Stimulated activated CD4-positive, alpha-beta T cell treated with anti-CD3 and anti-CD28 coated beads, Interleukin-1b, Interleukin-23, amount 100 ng/mL, for 1 hour (primary cell): Measurements from ENCODE around the gene CNPY2.
"Not testable (repeated sequence)": the region's sequence is repeated elsewhere in the genome, so short reads cannot be mapped to it uniquely, and the experiment has no call there.

Experiments
- DNase-seq, 2 donors: peaks; one replicate each; pipeline ENCODE4 v3.0.0-alpha.2; 2020; ENCODE audit warnings: low read depth in 2 of 2

The CNPY2 gene

GRCh38 chr12:56333679-56334489 is 18.1 kb upstream of the CNPY2 start, which contains the start of gene PAN2:
Gene PAN2 (minus strand): TSS chr12:56334000. CDS start chr12:56333094, 906 bp downstream.
- DNase-seq: peak; percentile 80 to 82

- DNase-seq: no peak
Measured at GRCh38 chr12:56333197-56333678, 17.4 kb upstream of the CNPY2 start.

DNA sequence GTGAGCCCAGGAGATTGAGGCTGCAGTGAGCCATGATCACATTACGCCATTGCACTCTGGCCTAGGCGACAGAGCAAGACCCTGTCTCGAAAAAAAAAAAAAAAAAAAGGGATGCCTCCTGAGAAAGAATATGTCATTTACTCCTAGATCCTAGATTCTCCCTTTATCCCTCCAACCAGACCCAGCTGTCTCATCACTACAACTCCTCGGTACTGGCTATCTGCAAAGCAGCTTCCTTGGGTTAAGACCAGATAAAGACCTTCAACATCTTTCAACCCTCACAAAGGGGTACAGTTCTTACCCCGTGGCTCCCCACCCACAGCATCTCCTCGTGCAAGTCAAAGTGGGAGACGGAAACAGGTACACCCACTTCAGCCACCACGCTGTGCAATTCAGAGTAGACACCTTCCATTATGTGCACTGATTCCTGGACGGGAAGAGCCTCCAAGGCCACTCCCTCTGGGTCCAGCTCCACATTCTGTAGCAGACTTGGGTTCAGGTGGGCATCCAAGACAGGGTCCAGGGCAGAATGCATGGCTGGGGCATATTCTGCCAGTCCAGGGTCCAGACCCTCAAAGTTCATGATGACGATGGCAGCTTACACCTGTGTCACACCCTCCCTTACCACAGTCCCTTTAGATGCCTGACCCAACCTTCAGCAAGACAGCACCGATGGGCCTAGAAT is 16.9 kb upstream of the CNPY2 start:
- no peak for DNase-seq

GRCh38 chr12:56330936-56331490 is 15.2 kb upstream of the CNPY2 start:
- DNase-seq: no peak

DNA sequence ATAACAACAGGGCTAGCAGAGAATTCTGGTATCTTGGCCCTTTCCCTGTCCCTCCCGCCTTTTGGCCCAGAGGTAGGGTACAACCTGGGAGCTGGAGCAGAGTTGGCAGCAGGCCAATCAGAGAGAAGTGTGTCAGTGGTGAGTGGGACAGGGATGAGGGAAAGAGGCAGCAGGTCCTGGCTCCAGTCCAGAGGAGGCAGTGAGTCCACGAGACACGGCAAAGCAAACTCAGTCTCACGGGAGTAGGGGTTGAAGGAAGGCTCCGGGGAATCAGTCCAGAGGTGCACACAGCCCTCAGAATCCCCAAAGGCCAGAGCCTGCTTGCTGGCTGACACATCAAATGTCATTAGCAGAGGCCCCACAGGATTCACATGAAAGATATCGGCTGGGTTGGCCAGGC is 10.7 kb upstream of the CNPY2 start:
- no peak for DNase-seq

- DNase-seq: no peak
Measured at GRCh38 chr12:56326126-56326525, 10.3 kb upstream of the CNPY2 start.

DNA sequence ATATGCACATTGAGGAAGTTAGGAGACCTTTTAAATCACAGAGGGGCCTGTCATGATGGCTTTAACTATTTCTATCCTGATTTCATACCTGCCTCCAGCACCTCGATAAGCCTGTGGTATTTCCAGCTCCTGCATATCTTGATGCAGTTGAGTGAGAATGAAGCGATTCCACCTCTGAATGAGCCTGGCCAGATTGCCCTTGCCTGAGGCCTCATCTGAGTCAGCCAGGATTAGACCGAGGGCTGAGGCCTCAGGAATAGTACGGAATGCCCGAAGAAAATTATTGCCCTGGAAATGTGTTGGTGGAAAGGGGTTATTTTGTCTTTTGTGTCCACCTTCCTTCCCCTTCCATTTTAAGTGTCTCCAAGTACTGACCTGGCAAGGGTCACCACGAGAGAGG is 8.4 kb upstream of the CNPY2 start:
- DNase-seq: no peak

DNA sequence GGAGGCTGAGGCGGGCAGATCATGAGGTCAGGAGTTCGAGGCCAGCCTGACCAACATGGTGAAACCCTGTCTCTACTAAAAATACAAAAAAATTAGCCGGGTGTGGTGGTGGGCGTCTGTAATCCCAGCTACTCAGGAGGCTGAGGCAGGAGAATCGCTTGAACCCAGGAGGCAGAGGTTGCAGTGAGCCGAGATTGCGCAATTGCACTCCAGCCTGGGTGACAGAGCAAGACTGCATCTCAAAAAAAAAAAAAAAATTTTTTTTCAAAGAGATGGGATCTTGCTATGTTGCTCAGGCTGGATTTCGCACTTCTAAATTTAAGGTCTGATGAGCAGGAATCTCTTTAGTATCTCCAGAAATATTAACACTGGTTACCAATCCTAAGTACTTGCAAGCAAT is 5.8 kb upstream of the CNPY2 start:
- not testable (repeated sequence) for DNase-seq

DNA sequence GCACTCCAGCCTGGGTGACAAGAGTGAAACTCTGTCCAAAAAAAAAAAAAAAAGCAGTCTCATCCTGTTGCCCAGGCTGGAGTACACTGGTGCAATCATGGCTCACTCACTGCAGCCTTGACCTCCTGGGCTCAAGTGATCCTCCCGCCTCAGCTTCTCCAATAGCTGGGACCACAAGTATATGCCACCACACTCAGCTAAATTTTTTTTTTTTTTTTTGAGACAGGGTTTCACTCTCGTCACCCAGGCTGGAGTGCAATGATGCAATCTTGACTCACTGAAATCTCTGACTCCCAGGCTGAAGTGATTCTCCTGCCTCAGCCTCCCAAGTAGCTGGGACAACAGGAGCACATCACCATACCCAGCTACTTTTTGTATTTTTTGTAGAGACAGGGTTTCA is 5.2 kb upstream of the CNPY2 start:
- DNase-seq: no peak

DNA sequence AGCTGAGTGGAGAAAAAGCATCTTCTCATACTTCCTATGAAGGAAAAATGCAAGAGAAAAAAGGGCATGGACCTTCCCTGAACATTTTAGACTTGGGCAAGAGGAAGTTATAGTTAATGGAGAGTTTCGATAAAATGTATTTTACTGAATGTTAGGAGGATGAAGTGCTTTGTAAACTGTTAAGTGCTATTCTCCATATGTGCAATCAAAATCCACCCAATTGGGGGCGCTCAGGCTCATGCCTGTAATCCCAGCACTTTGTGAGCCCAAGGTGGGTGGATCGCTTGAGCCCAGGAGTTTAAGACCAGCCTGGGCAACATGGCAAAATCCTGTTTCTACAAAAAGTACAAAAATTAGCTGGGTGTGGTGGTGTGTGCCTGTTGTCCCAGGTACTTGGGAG is 1.9 kb upstream of the CNPY2 start:
- DNase-seq: no peak

- DNase-seq: no peak
Measured at GRCh38 chr12:56315249-56315621, 553 bp downstream of the CNPY2 start.

GRCh38 chr12:56311003-56311402 is 4.8 kb downstream of the CNPY2 start:
- no peak for DNase-seq

GRCh38 chr12:56308714-56309113 is 7.1 kb downstream of the CNPY2 start:
- no peak for DNase-seq

DNA sequence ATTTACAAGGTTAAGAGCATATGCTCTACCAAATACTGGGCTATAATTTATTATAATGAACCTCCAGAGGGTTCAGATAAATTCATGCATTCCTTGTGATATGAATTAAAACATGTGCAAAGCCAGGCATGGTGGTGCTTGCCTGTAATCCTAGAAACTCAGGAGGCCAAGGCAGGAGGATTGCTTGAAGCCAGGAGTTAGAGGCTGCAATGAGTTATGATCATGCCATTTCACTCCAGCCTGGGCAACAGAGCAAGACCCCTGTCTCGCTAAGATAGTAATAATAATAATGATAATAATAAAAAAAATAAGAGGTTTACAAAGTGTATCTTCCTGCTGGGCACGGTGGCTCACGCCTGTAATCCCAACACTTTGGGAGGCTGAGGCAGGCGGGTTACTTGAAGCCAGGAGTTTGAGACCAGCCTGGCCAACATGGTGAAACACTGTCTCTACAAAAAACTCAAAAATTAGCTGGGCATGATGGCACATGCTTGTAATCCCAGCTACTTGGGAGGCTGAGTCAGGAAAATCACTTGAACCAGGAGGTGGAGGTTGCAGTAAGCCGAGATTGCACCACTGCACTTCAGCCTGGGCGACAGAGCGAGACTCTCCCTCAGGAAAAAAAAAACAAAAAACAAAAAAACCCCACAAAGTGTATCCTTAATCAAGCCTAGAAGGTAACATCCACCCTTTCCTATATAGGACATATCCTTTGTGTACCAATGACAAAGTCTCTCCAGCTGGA is 8.4 kb downstream of the CNPY2 start:
- no peak for DNase-seq

GRCh38 chr12:56304872-56305590 is 10.8 kb downstream of the CNPY2 start:
- no peak for DNase-seq

GRCh38 chr12:56304276-56304675 is 11.5 kb downstream of the CNPY2 start:
- no peak for DNase-seq

DNA sequence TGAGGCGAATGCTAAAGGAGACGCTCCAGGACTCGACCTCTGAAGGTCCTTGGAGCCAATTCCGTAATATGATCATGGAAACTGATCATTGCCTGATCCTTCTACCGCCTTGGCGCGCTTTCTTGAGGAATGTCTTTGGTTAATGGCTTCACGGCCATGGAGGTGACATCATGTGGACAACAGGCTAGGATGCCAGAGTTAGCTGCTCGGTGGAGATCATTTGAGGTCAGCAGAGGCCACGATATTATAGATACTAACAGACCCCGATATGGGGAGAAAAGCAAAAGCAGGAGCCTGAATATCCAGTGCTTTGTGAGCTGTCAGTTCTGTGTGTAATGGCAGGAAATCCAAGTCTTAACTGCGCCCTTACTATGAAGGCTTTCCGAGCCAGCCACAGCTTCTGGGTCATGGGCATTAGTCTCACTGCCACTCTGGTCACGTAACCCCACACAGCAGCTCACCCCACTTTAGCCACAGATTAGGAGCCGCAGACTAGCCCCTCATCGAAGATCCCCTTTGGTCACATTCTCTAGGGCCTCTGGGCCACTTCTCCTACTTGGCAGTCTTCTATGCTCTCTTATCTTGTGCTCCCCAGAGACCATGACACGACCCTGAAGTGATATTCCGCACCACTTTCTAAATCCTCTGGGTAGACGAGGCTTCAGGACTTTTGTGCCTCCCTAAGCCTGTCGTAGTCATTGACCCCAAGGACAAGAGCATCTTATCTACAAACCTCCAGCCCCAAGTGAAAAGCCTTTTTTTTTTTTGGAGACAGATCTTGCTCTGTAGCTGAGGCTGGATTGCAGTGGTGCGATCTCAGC is 14.9 kb downstream of the CNPY2 start:
- DNase-seq: no peak

DNA sequence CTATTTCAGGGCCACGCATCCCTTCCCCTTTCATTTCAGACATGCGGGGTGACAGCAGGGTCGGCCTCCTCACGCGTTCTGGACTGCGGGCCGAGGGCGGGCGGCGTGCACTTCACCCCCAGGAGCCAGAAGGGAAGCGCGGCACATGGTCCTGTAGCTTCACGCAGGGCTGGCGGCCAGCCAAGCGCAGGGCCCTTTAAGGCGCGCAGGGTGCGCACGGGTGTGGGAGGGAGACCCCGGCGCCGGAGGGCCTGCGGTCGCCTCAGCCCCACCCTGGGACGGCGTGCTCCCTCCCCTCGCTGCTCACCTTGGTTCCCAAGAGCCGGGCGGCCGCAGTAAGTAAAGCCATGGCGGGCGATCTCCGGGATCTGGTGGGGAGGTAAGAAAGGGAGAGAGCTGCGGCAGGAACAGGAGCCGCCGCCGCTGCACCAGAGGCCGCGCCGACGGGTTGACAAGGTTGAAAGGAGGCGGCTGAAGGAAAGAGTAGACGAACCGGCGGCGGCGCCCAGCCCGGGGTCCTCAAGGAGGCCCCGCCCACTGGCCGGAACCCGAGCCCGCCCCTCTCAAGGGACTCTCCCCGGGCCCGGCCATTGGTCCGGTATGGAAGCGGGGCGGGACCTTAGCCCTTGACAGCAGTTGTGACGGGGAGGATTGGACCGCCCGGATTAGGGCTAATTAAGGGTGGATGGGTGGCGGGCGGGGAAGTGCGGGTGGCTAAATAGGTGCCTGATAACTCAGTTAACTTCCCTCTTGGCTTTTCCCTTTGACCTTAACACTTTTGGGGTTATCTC is 15.7 kb downstream of the CNPY2 start, which contains the start of gene CS:
Gene CS, minus strand, starts transcription at position 478 of the 791 bp plus-strand sequence. Its CDS starts 129 bp downstream, at position 349.
- DNase-seq: peak; percentile 95 to 97

DNA sequence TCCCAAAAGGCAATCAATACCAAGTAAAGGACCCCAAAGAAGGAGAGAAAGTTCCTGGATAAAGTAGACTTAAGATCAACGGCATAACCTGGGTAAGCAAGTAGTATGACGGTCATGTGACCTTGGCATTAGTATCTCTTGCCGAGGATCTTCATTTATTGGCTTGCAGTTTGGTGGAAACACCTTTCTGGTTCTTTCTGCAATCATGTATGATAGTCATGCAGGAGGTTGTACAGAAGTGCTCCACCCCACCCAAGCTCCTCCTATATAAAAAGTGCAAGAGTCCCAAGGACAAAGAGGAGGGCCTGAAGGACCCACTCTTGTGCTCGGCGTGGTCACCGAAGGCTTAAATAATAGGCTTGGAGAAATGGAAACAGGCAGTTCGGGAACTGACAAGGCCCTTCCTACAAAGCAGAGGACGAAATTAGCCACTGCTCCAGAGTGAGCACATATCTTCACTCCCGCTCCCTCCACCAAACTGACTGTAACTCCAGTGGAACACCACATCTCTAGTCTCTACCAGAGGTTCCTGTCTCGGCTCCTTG is 16.4 kb downstream of the CNPY2 start:
- DNase-seq: no peak
